Heart left ventricle (tissue), 13 donors: ENCODE measurements around the gene ELOVL3.

Experiments used
- POLR2A ChIP-seq, 2 donors: fragments of 450-650 bp; IDR thresholded peaks; one replicate each; pipeline ENCODE4 v1.6.1; 2017; ENCODE audit warnings: antibody characterized with exemption in 2 of 2, mild to moderate bottlenecking in 2 of 2, moderate library complexity in 2 of 2
- TF ChIP-seq, protein P1 (sequence below), 12 donors: fragments of 200-600 bp; sonication (generic) in 4 of 12; IDR thresholded peaks; one replicate each; pipeline versions ENCODE4 v1.5.0 to v1.8.0; 2018 to 2022; ENCODE audit warnings: antibody characterized with exemption in 12 of 12, mild to moderate bottlenecking in 5 of 12
- donor health status: ischemic (EF 13 %, LVEDD 7.1; RV severe dilation, severe dysfunction).
- donor health status: DM: no; HTN: yes; CAD: no.
- donor health status: DM: no; HTN: no; CAD: no.
- donor health status: ischemic (EF 25% LVEDD 6.9; RV normal size, moderate dysfunction).
- donor health status: ischemic (EF 25% LVEDD 5.7; RV mildly dilated, moderate dysfunction).
- donor health status: ischemic (EF 35%, LVEDD 5.7; RV mildly dilated, moderate dysfunction).
- donor health status: nonischemic (EF 11% LVEDD 7.7; RV severe dilation, severe dysfunction).
- donor health status: DM: yes; HTN: yes; CAD: no.
- donor health status: PGD.
- donor health status: ischemic (EF 29% LVEDD 5.4; RV normal size, mild dysfunction).
- donor health status: nonischemic (EF 23%, LVEDD 6.1; RV moderate dilation, normal function).

DNA sequence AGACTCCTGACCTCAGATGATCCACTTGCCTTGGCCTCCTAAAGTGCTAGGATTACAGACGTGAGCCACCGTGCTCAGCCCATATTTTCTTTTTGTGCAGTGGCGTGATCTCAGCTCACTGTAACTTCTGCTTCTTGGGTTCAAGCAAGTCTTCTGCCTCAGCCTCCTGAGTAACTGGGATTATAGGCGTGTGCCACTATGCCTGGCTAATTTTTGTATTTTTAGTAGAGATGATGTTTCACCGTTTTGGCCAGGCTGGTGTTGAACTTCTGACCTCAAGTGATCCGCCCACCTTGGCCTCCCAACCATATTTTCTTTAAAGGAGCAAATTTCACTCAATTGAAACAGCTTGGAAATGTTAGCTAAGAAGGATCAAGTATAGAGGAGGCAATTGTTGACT lies 35.7 kb downstream of the ELOVL3 start:
- TF ChIP-seq, protein P1, sequence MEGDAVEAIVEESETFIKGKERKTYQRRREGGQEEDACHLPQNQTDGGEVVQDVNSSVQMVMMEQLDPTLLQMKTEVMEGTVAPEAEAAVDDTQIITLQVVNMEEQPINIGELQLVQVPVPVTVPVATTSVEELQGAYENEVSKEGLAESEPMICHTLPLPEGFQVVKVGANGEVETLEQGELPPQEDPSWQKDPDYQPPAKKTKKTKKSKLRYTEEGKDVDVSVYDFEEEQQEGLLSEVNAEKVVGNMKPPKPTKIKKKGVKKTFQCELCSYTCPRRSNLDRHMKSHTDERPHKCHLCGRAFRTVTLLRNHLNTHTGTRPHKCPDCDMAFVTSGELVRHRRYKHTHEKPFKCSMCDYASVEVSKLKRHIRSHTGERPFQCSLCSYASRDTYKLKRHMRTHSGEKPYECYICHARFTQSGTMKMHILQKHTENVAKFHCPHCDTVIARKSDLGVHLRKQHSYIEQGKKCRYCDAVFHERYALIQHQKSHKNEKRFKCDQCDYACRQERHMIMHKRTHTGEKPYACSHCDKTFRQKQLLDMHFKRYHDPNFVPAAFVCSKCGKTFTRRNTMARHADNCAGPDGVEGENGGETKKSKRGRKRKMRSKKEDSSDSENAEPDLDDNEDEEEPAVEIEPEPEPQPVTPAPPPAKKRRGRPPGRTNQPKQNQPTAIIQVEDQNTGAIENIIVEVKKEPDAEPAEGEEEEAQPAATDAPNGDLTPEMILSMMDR (IDR thresholded peaks at IDR 0.05), result no peak
- no peak for TF ChIP-seq POLR2A (IDR thresholded peaks at IDR 0.05)
